HG02678 (cell line): ENCODE data around the gene ATXN10.
"Not testable (repeated sequence)": the region's sequence is repeated elsewhere in the genome, so short reads cannot be mapped to it uniquely, and the experiment has no call there.

Source experiments
- ATAC-seq: cut with Tn5 transposase; IDR thresholded peaks from one replicate; pipeline ENCODE4 v1.9.1; 2021; ENCODE audit warnings: mild to moderate bottlenecking, moderate library complexity; ENCODE audit not compliant: unreplicated experiment

ATXN10 gene

DNA sequence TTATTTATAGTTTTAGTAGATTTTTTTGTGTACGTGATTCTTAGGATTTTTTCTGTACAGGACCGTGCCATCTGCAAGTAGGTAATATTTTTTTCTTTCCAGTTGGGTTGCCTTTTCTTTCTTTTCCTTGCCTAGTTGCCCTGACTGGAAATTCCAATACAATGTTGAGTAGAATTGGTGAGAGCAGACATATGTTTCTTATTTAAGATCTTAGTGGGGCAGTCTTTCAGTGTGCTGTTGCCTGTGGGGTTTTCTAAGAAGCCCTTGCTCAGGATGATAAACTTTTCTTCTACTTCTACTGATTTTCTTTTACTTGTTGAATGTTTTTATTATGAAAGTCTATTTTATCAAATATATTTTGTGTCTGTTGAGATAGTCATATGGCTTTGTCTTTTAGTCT, 33.0 kb downstream of the ATXN10 start:
- no peak for ATAC-seq

DNA sequence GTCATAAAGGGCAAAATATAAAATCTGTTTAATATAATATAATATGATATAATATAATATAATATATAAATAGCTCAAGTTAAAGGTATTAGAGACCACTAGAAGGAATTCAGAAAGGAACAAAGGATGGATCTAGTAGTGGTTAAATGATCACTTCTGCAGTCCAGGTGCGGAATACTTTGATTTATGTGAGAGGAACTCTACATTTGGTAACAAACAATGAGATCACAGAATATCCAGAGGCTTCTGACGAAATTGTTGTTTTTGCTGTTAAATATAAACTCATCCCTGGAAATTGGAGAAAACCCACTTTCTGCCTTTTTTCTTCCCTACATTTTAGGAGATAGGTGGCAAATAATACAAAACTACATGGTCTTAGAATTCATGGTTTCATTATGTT, 36.0 kb downstream of the ATXN10 start:
- no peak for ATAC-seq

DNA sequence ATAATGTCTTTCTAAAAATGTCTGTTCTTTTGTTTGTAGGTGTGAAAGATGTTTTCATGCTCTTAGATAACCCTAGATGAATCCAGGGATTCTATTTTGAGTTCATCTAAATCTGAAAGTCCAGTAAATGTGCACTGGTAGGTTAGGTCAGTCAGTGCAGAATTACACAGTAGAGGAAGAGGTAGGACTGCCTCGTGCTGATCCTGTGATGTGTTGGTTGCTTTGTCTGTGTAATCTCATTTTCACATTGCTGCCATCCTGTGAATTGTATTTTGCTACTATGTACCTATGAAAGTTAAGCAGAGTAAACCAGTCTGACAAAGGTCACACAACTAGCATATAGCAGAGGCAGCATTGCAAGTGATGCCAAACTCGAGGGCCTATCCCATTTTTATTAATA, 36.5 kb downstream of the ATXN10 start:
- no peak for ATAC-seq

GRCh38 chr22:45709060-45709739, 37.6 kb downstream of the ATXN10 start:
- ATAC-seq, result no peak

DNA sequence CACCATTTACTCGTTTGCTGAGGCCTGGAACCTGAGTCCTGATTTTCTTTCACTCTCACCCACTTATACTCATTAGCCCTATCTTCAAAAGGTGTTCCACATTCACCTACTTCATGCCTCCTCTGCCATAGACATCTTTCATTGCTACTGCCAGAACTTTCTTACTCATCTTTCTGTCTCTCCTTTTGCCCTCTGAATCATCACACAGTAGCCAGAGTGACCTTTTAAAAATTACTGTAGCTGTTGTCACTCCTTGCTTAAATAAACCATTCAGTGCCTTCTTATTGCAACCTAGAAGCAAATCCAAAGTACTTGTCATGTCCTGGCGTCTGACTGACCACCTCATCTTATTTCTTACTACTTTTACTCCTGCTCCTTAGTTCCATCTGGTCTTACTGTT, 38.2 kb downstream of the ATXN10 start:
- ATAC-seq, result no peak

DNA sequence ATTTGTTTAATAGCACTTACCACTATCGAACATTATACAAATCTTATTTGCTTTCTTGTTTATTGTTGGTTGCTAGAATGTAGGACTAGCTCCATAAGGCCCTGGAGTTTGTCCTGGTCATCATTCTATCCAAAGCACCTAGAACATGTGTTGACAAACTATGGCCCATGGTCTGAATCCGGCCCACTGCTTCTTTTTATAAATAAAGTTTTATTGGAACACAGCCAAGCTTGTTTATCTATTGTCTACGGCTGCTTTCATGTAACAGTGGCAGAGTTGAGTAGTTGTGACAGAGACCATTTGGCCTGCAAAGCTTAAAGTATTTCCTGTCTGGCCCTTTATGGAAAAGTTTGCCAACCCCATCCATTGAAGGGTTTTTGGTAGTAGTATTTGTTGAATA, 38.8 kb downstream of the ATXN10 start:
- no peak for ATAC-seq

- ATAC-seq, result not testable (repeated sequence)
These were observed 42.8 kb downstream of the ATXN10 start for GRCh38 chr22:45714390-45714789.

DNA sequence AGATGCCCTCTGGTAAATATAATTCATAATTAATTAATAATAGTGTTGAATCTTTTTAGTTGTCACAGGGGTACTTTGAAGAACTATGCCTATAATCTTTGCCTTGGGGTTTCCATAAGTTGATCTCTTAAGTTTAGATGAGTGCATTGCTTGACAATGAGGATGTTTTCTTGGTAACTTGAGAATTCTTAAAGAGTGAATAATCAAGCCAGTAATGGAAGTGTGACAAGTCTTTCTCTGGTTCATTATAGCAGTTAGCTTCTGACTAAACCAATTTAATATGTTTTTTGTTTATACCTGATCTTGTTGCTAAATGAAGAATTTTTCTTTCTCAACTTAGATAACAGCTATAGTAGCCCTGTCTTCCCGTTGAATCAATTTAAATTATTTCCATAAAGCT, 46.2 kb downstream of the ATXN10 start:
- ATAC-seq, result no peak

- ATAC-seq, result no peak
These were observed 46.8 kb downstream of the ATXN10 start for GRCh38 chr22:45718391-45718790.

GRCh38 chr22:45720839-45721378, 49.3 kb downstream of the ATXN10 start:
- no peak for ATAC-seq

- ATAC-seq, result no peak
These were observed 50.4 kb downstream of the ATXN10 start for GRCh38 chr22:45722006-45722405.

- ATAC-seq, result no peak
These were observed 54.4 kb downstream of the ATXN10 start for GRCh38 chr22:45726081-45726480.

DNA sequence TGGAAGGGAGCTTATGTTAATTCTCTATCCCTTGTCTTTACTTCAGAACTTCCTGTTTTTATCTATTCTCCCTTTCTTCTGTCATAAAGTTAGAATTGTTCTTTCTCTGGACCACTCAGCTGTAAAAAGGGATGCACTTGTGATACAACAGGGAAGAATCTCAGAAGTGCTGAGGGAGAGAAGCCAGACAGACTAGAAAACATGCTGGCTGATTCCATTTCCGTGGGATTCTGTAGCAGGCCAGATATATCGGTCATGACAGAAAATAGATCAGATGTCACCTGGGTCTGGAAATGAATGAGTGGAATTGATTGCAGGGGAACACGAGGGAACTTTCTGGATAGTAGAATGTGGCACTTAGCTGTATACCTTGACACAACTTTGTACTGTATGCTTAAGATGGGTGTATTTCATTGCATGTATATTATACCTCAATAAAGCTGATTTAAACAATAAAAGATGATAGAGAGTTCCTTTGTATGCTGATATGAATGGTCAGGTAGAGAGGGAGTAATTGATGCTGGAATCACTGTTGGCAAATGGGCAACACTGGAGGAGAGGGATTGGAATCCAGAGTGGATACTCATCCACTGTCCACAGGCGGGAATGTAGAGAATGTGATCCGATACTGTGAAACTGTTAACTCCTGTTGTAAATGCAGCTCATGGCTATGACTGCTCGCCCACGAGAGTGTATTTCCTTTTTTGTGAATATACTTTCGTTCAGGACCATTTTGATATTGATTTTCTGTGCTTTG, 59.6 kb downstream of the ATXN10 start:
- ATAC-seq, result no peak

DNA sequence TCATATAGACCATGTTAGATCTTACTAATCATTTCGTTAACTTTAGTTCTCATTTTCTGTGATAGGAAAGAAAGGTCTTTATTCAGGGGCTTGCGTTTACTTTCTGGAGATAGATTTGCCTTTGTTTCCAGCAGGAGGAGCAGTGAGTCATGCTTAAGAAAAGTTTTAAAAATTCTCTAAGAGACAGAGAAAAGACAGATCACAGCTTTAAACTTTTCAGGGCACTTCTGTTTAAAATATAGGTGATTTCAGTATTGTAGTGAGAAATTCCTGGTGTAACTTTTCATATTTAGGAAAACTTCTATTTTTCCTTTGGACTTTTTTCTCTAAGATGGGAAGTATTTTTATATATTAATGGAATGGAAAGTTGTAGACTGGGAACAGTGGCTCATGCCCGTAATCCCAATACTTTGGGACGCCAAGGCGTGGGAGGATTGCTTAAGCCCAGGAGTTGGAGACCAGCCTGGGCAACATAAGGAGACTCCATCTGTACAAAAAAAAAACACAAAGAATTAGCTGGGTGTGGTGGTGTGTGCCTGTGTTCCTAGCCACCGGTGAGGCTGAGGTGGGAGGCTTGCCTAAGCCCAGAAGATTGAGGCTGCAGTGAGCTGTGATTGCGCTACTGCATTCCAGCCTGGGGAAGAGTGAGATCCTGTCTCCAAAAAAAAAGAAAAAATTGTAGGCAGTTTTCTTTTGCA, 60.3 kb downstream of the ATXN10 start:
- ATAC-seq, result no peak

- ATAC-seq, result no peak
These were observed 63.6 kb downstream of the ATXN10 start for GRCh38 chr22:45735273-45735672.

DNA sequence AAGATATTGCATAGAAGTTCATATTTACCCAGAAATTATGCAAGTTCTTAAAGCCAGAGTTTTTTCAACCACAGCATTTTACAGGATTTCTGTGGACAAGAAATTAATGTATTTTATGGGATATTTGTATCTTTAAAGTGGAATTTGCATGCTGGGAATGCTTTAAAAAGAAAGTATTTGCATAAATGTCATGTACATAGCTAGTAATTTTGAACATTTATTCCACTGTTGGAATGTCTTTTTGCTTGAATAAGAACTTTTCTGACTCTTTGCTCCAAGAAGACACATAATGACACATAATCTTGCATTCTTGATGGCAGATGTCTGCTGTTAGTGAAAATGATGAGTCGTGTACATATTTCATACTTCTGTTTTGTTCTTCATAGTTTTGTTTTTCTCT, 66.6 kb downstream of the ATXN10 start:
- ATAC-seq, result no peak

DNA sequence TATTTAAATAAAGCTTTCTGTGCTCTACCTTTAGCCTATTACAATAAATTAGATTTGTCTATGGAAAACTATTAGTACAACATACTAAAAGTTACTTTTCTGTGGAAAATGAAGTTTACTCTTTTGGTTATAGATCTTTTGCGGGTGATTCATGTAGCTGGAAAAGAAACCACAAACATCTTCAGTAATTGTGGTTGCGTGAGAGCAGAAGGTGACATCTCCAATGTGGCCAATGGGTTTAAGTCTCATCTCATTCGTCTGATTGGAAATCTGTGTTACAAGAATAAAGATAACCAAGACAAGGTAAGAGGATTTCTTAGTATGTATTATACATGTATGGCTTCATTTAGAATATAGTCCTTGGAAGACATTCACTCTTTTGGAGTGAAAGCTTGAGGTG, 68.6 kb downstream of the ATXN10 start:
- no peak for ATAC-seq

- ATAC-seq, result no peak
These were observed 71.3 kb downstream of the ATXN10 start for GRCh38 chr22:45742866-45743450.

- ATAC-seq, result no peak
These were observed 72.1 kb downstream of the ATXN10 start for GRCh38 chr22:45743687-45744086.

DNA sequence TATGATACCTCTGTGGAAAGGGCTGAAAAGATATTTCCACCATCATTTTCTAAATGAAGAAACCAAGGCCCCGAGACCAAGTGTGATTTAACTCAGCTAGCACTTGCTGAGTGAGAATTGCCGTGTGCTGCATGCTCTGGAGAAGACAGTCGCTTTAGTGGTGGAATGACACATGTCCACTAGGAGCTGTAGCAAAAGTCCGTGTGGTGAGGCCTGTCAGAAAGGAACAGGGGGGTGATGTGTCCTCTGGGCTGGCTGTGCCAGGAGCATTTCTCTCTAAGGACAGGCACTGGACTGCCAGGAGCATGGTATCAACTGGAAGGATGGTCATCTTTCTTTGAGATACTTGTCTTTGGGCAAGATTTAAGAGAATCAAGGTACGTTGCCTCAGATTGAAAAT, 72.8 kb downstream of the ATXN10 start:
- no peak for ATAC-seq

DNA sequence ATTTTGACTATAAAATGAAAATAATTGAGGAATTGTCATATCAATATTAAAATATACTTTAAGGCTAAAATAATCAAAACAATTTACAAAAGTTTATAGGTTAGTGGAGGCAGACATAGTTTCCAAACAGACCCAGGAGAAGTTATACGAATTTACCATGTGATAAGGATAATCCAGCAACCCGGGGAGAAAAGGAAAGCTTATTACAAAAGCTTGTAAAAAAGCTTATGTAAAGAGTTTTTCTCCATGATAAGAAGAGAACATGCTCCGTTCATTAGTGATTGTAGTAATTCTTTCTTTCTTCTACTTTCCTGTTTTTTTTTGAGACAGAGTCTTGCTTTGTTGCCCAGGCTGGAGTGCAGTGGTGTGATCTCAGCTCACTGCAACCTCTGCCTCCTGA, 79.0 kb downstream of the ATXN10 start:
- no peak for ATAC-seq
